Mammary epithelial cell (primary cell): ENCODE results near the gene SMARCA2.

Experiments used
- CTCF ChIP-seq, 2 donors: IDR thresholded peaks in 1 of 2; conservative IDR thresholded peaks in 1 of 2; 2 replicates each; pipeline ENCODE4 v1.5.1; 2011 to 2012; ENCODE audit warnings: inconsistent platforms in 2 of 2, low read length in 2 of 2, mild to moderate bottlenecking in 2 of 2, control low read depth in 1 of 2, low read depth in 1 of 2; ENCODE audit not compliant: insufficient read depth in 1 of 2; ENCODE audit errors: extremely low read depth in 1 of 2
- EZH2 ChIP-seq: IDR thresholded peaks from 2 replicates; pipeline ENCODE4 v1.6.1; 2012; ENCODE audit warnings: low read length, inconsistent platforms, borderline replicate concordance

GRCh38 chr9:2164268-2164667 lies 149.1 kb downstream of the SMARCA2 start:
- no peak for TF ChIP-seq CTCF (conservative IDR thresholded peaks at IDR 0.05 in 1 of 2, IDR thresholded peaks at IDR 0.05 in 1 of 2; ENCODE audit: extremely low read depth in 1 of 2, insufficient read depth in 1 of 2, low read depth in 1 of 2, low read length in 2 of 2)
- TF ChIP-seq EZH2: no peak
